H9 (cell line): ENCODE measurements around the gene MSMP. TPM values are rescaled to one million over a fixed set of nuclear protein-coding genes. Genes with fewer than 3 reads are reported as not detected.

ENCODE experiments used
- DNase-seq: peaks from one replicate; pipeline ENCODE4 v3.0.0-alpha.2; 2017
- H2AFZ ChIP-seq: one replicate; pipeline ENCODE4 v1.6.1; 2013; ENCODE audit warnings: mild to moderate bottlenecking, low read length, control low read depth, moderate library complexity
- H2AK5ac ChIP-seq: 2 replicates; pipeline ENCODE4 v1.6.1; 2013; ENCODE audit warnings: low read length, control low read depth, mixed read lengths; ENCODE audit not compliant: insufficient read length
- H2BK120ac ChIP-seq: one replicate; pipeline ENCODE4 v1.6.1; 2013; ENCODE audit warnings: low read depth, mild to moderate bottlenecking, low read length, control low read depth, inconsistent platforms; ENCODE audit not compliant: poor library complexity, severe bottlenecking
- H2BK12ac ChIP-seq: 2 replicates; pipeline ENCODE4 v1.6.1; 2013; ENCODE audit warnings: low read length, control low read depth, mixed read lengths, low read depth; ENCODE audit not compliant: insufficient read length
- H2BK15ac ChIP-seq: 2 replicates; pipeline ENCODE4 v1.6.1; 2013; ENCODE audit warnings: low read depth, low read length, control low read depth
- H2BK20ac ChIP-seq: one replicate; pipeline ENCODE4 v1.6.1; 2013; ENCODE audit warnings: low read depth, mild to moderate bottlenecking, low read length, control low read depth, inconsistent platforms; ENCODE audit not compliant: poor library complexity, severe bottlenecking
- H2BK5ac ChIP-seq: 2 replicates; pipeline ENCODE4 v1.6.1; 2013; ENCODE audit warnings: low read length, control low read depth, mixed read lengths; ENCODE audit not compliant: insufficient read length
- H3K14ac ChIP-seq: 2 replicates; pipeline ENCODE4 v1.6.1; 2013; ENCODE audit warnings: low read length, control low read depth; ENCODE audit not compliant: insufficient read depth
- H3K18ac ChIP-seq: 2 replicates; pipeline ENCODE4 v1.6.1; 2013; ENCODE audit warnings: low read depth, mild to moderate bottlenecking, mixed read lengths, low read length, control low read depth; ENCODE audit not compliant: insufficient read length
- H3K23ac ChIP-seq: 2 replicates; pipeline ENCODE4 v1.6.1; 2013; ENCODE audit warnings: low read length, control low read depth, mixed read lengths, low read depth; ENCODE audit not compliant: insufficient read length
- H3K23me2 ChIP-seq: 2 replicates; pipeline ENCODE4 v1.6.1; 2013; ENCODE audit warnings: low read depth, mild to moderate bottlenecking, mixed read lengths, low read length, control low read depth; ENCODE audit not compliant: insufficient read length, poor library complexity, severe bottlenecking
- H3K27ac ChIP-seq: 2 replicates; pipeline ENCODE4 v1.5.1; 2013; ENCODE audit warnings: low read length, control low read depth, mixed read lengths, low read depth; ENCODE audit not compliant: insufficient read length
- H3K27me3 ChIP-seq: 2 replicates; pipeline ENCODE4 v1.6.1; 2013; ENCODE audit warnings: low read length, control low read depth, inconsistent platforms; ENCODE audit not compliant: insufficient read depth
- H3K4ac ChIP-seq: 2 replicates; pipeline ENCODE4 v1.6.1; 2013; ENCODE audit warnings: low read depth, mild to moderate bottlenecking, control low read depth, inconsistent platforms, low read length, moderate library complexity
- H3K4me1 ChIP-seq: 2 replicates; pipeline ENCODE4 v1.6.1; 2013; ENCODE audit warnings: low read length, control low read depth, inconsistent platforms; ENCODE audit not compliant: insufficient read depth
- H3K4me2 ChIP-seq: 2 replicates; pipeline ENCODE4 v1.6.1; 2013; ENCODE audit warnings: low read length, control low read depth, mixed read lengths; ENCODE audit not compliant: insufficient read length, insufficient read depth
- H3K56ac ChIP-seq: 2 replicates; pipeline ENCODE4 v1.6.1; 2013; ENCODE audit warnings: low read depth, mild to moderate bottlenecking, mixed read lengths, low read length, control low read depth; ENCODE audit not compliant: insufficient read length
- H3K79me1 ChIP-seq: 2 replicates; pipeline ENCODE4 v1.6.1; 2013; ENCODE audit warnings: low read depth, mild to moderate bottlenecking, moderate library complexity, low read length, control low read depth, inconsistent platforms; ENCODE audit not compliant: insufficient read depth, poor library complexity, severe bottlenecking
- H3K79me2 ChIP-seq: 2 replicates; pipeline ENCODE4 v1.6.1; 2013; ENCODE audit warnings: low read length, control low read depth, inconsistent platforms; ENCODE audit not compliant: insufficient read depth
- H3K9ac ChIP-seq: 2 replicates; pipeline ENCODE4 v1.6.1; 2013; ENCODE audit warnings: low read length, control low read depth, mixed read lengths; ENCODE audit not compliant: insufficient read length; ENCODE audit errors: extremely low read depth
- H3K9me3 ChIP-seq: one replicate; pipeline ENCODE4 v1.6.1; 2013; ENCODE audit warnings: low read depth, low read length, inconsistent platforms; ENCODE audit not compliant: control insufficient read depth
- H3T11ph ChIP-seq: one replicate; pipeline ENCODE4 v1.6.1; 2013; ENCODE audit warnings: mild to moderate bottlenecking, low read length, control low read depth, inconsistent platforms
- H4K20me1 ChIP-seq: one replicate; pipeline ENCODE4 v1.6.1; 2013; ENCODE audit not compliant: control insufficient read depth, insufficient read length, insufficient read depth
- H4K5ac ChIP-seq: 2 replicates; pipeline ENCODE4 v1.6.1; 2013; ENCODE audit warnings: low read depth, mild to moderate bottlenecking, mixed read lengths, low read length, control low read depth; ENCODE audit not compliant: insufficient read length
- H4K8ac ChIP-seq: replicated peaks from 2 replicates; pipeline ENCODE4 v1.6.1; 2013; ENCODE audit warnings: low read length, control low read depth, mixed read lengths, low read depth; ENCODE audit not compliant: insufficient read length
- H4K91ac ChIP-seq: 2 replicates; pipeline ENCODE4 v1.6.1; 2013; ENCODE audit warnings: low read depth, mild to moderate bottlenecking, moderate library complexity, mixed read lengths, low read length, control low read depth; ENCODE audit not compliant: insufficient read length
- H3K27ac Mint-ChIP-seq, 3 experiments: 2 replicates in 2 of 3; 3 replicates in 1 of 3; pipeline ENCODE4 v1.8.0; 2020 to 2021; ENCODE audit warnings: mixed read lengths in 3 of 3, mild to moderate bottlenecking in 1 of 3, moderate library complexity in 1 of 3
- H3K27me3 Mint-ChIP-seq: 2 replicates; pipeline ENCODE4 v1.8.0; 2021; ENCODE audit warnings: low read depth, mild to moderate bottlenecking, moderate library complexity, mixed read lengths
- H3K36me3 Mint-ChIP-seq, 3 experiments: 2 replicates in 2 of 3; 3 replicates in 1 of 3; pipeline ENCODE4 v1.8.0; 2020 to 2021; ENCODE audit warnings: low read depth in 3 of 3, mixed read lengths in 3 of 3; ENCODE audit not compliant: insufficient read depth in 1 of 3
- H3K4me1 Mint-ChIP-seq, 2 experiments: 2 replicates each; pipeline ENCODE4 v1.8.0; 2020; ENCODE audit warnings: mixed read lengths in 2 of 2
- H3K4me3 Mint-ChIP-seq, 2 experiments: 2 replicates in 1 of 2; 3 replicates in 1 of 2; pipeline ENCODE4 v1.8.0; 2020 to 2021; ENCODE audit warnings: mild to moderate bottlenecking in 2 of 2, mixed read lengths in 2 of 2, moderate library complexity in 1 of 2
- H3K9me3 Mint-ChIP-seq, 2 experiments: 2 replicates in 1 of 2; 3 replicates in 1 of 2; pipeline ENCODE4 v1.8.0; 2020; ENCODE audit warnings: mild to moderate bottlenecking in 2 of 2, mixed read lengths in 2 of 2, moderate library complexity in 1 of 2
- CTCF ChIP-seq: fragments of 200-600 bp; sonication (generic); conservative IDR thresholded peaks from 3 replicates; pipeline ENCODE4 v1.8.0; 2021; ENCODE audit warnings: antibody characterized with exemption, mild to moderate bottlenecking
- WGBS: extraction: QIAGEN DNeasy Blood & Tissue Kit; methylation state at CpG from one replicate; pipeline ENCODE4 v1.1.7; 2013; ENCODE audit warnings: missing lambda C conversion rate, low lambda C conversion rate, mixed read lengths; ENCODE audit not compliant: insufficient read length; ENCODE audit errors: extremely low coverage; 5-methylcytosine and 5-hydroxymethylcytosine counted together
- total RNA-seq: library from RNA; stranded (reverse); gene quantifications from 2 replicates; pipeline ENCODE4 v1.2.1, GENCODE V29; 2021

MSMP gene
- total RNA-seq, 1 experiment from 2014 or later, result 0.83 TPM

GRCh38 chr9:35767458-35767857, 13.4 kb upstream of the MSMP start:
- H2BK5ac ChIP-seq, result no peak overlapping the region
- no peak overlapping the region for H3K18ac ChIP-seq
- H3K23me2 ChIP-seq, result no peaks in the 10 kb centered on the region
- peaks cover 6 to 7% of the 10 kb centered on the region in 2 experiments; a peak in 3 of 4 replicates for H3K4me1 Mint-ChIP-seq
- H3K79me2 ChIP-seq, result no peaks in the 10 kb centered on the region
- no peak overlapping the region for H3K14ac ChIP-seq
- H3K9me3 ChIP-seq, result no peaks in the 10 kb centered on the region
- H3K9ac ChIP-seq, result no peak overlapping the region
- no peak overlapping the region for H3K4me2 ChIP-seq
- no peak overlapping the region for H4K91ac ChIP-seq
- H4K5ac ChIP-seq, result no peak overlapping the region
- no peak overlapping the region for H2AFZ ChIP-seq
- H3K23ac ChIP-seq, result no peak overlapping the region
- H2BK12ac ChIP-seq, result no peak overlapping the region
- no peak for TF ChIP-seq CTCF
- no peak overlapping the region for H3K27ac Mint-ChIP-seq
- no peak overlapping the region for H4K8ac ChIP-seq
- no peaks in the 10 kb centered on the region for H4K20me1 ChIP-seq
- no CpG with 5 or more reads among the region's 1 CpG for WGBS
- H2BK15ac ChIP-seq, result no peak overlapping the region
- H3K36me3 Mint-ChIP-seq, result no peaks in the 10 kb centered on the region; a peak in 1 of 7 replicates
- no peak for DNase-seq
- no peak overlapping the region for H3K4me3 Mint-ChIP-seq
- H2BK120ac ChIP-seq, result no peak overlapping the region
- no peaks in the 10 kb centered on the region for H3K9me3 Mint-ChIP-seq
- H3T11ph ChIP-seq, result no peak overlapping the region
- no peaks in the 10 kb centered on the region for H3K4me1 ChIP-seq
- H3K27ac ChIP-seq, result no peak overlapping the region
- no peak overlapping the region for H2BK20ac ChIP-seq
- no peaks in the 10 kb centered on the region for H3K27me3 Mint-ChIP-seq
- H3K79me1 ChIP-seq, result no peaks in the 10 kb centered on the region
- no peak overlapping the region for H3K56ac ChIP-seq
- no peak overlapping the region for H3K4ac ChIP-seq
- no peaks in the 10 kb centered on the region for H3K27me3 ChIP-seq
- no peak overlapping the region for H2AK5ac ChIP-seq
